ENCODE results near the gene PI16. TPM values are rescaled to one million over a fixed set of nuclear protein-coding genes. Genes with fewer than 3 reads are reported as not detected.

PI16 gene
- total and polyA plus RNA-seq, 2 donors from 2014 or later, result 1.7 to 3.5 TPM

GRCh38 chr6:37007340-37008043 lies 53.0 kb downstream of the PI16 start:
- peak in 1 of 5 donors; percentile 32 for DNase-seq

GRCh38 chr6:37008484-37009465 lies 54.2 kb downstream of the PI16 start:
- TF ChIP-seq CTCF (IDR thresholded peaks at IDR 0.05; ENCODE audit: borderline replicate concordance, extremely low read depth, insufficient read depth), result no peak
- H3K4me3 ChIP-seq (ENCODE audit: low read length in 3 of 3), result no peak overlapping the region
- peaks cover 0 to 5% (median 3%) of the 10 kb centered on the region in 3 donors for H3K4me1 ChIP-seq (ENCODE audit: control insufficient read depth in 2 of 3, insufficient read depth in 2 of 3, low read depth in 1 of 3, low read length in 3 of 3)
- no peak for DNase-seq
- H3K36me3 ChIP-seq (ENCODE audit: control insufficient read depth in 2 of 3, insufficient read depth in 3 of 3, low read length in 3 of 3), result no peaks in the 10 kb centered on the region
- no peaks in the 10 kb centered on the region for H3K9me3 ChIP-seq (ENCODE audit: control insufficient read depth in 2 of 3, insufficient read depth in 1 of 3, low read length in 3 of 3)
- FAIRE-seq, result no peak
- no peak overlapping the region for H3K9ac ChIP-seq (ENCODE audit: low read length in 3 of 3)
- H3K27me3 ChIP-seq (ENCODE audit: control insufficient read depth, insufficient read depth, low read length), result no peaks in the 10 kb centered on the region
- intact Hi-C loops (cut with DNase I), result no loop called here
- H3K27ac ChIP-seq (ENCODE audit: low read depth in 2 of 2, low read length in 2 of 2), result no peak overlapping the region

More at GRCh38 chr6:37007340-37008043, 53.0 kb downstream of the PI16 start:
- no peak overlapping the region for H3K27ac ChIP-seq (ENCODE audit: low read depth in 2 of 2, low read length in 2 of 2)
- TF ChIP-seq CTCF (IDR thresholded peaks at IDR 0.05; ENCODE audit: borderline replicate concordance, extremely low read depth, insufficient read depth), result no peak
- intact Hi-C loops (cut with DNase I), result no loop called here
- H3K27me3 ChIP-seq (ENCODE audit: control insufficient read depth, insufficient read depth, low read length), result no peaks in the 10 kb centered on the region
- H3K36me3 ChIP-seq (ENCODE audit: control insufficient read depth in 2 of 3, insufficient read depth in 3 of 3, low read length in 3 of 3), result no peaks in the 10 kb centered on the region
- FAIRE-seq, result no peak
- H3K4me1 ChIP-seq (ENCODE audit: control insufficient read depth in 2 of 3, insufficient read depth in 2 of 3, low read depth in 1 of 3, low read length in 3 of 3), result peaks cover 0 to 5% (median 4%) of the 10 kb centered on the region in 3 donors
- H3K4me3 ChIP-seq (ENCODE audit: low read length in 3 of 3), result no peak overlapping the region
- no peaks in the 10 kb centered on the region for H3K9me3 ChIP-seq (ENCODE audit: control insufficient read depth in 2 of 3, insufficient read depth in 1 of 3, low read length in 3 of 3)
- no peak overlapping the region for H3K9ac ChIP-seq (ENCODE audit: low read length in 3 of 3)

DNA sequence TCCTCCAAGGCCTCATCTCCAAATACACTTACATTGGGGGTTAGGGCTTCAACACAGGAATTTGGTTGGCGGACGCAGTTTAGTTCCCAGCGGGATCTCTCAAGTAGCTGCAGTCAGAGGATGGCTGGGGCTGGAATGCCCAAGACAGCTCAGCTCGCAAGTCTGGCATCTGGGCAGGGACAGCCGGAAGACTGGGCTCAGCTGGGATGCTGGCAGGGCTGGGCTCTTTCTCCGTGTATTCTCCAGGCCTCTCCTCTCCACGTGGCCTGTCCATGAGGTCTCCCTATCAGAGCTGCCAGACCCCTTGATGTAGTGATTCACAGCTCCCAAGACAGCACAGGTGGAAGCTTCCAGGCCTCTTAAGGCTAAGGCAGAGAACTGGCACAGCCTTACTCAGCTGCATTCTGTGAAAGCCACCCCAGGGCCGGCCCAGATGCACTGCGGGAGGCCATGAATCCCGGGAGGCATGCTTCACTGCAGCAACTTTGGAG lies 55.9 kb downstream of the PI16 start:
- Histone ChIP-seq H3K9me3 (ENCODE audit: control insufficient read depth in 2 of 3, insufficient read depth in 1 of 3, low read length in 3 of 3) (no peaks in the 10 kb centered on the region), H3K4me3 (ENCODE audit: low read length in 3 of 3) (no peak overlapping the region), H3K27me3 (ENCODE audit: control insufficient read depth, insufficient read depth, low read length) (no peaks in the 10 kb centered on the region), H3K27ac (ENCODE audit: low read depth in 2 of 2, low read length in 2 of 2) (no peak overlapping the region), H3K4me1 (ENCODE audit: control insufficient read depth in 2 of 3, insufficient read depth in 2 of 3, low read depth in 1 of 3, low read length in 3 of 3) (peaks cover 0 to 5% (median 0%) of the 10 kb centered on the region in 3 donors), H3K36me3 (ENCODE audit: control insufficient read depth in 2 of 3, insufficient read depth in 3 of 3, low read length in 3 of 3) (no peaks in the 10 kb centered on the region), H3K9ac (ENCODE audit: low read length in 3 of 3) (no peak overlapping the region)
- DNase-seq (no peak), FAIRE-seq (no peak)
- no peak for TF ChIP-seq CTCF (IDR thresholded peaks at IDR 0.05; ENCODE audit: borderline replicate concordance, extremely low read depth, insufficient read depth)
- intact Hi-C loops (cut with DNase I), result loop anchor here (10.0 kb wide), 1 partner anchor 126 kb away; the partner anchor contains the start of gene C6orf89
